Activated T-cell treated with anti-CD3 and anti-CD28 coated beads for 1 hour (primary cell): ENCODE data around the gene ANO9.

ENCODE experiments used
- DNase-seq: peaks from one replicate; pipeline ENCODE4 v3.0.0-alpha.2; 2020; ENCODE audit warnings: low read depth

ANO9 gene

GRCh38 chr11:441418-442274 is at the start of gene ANO9:
ANO9 (minus strand) TSS chr11:442011; CDS start chr11:441926, 85 bp downstream.
- peak; percentile 46 for DNase-seq

GRCh38 chr11:491358-491757 is 49.5 kb upstream of the ANO9 start:
- no peak for DNase-seq

DNA sequence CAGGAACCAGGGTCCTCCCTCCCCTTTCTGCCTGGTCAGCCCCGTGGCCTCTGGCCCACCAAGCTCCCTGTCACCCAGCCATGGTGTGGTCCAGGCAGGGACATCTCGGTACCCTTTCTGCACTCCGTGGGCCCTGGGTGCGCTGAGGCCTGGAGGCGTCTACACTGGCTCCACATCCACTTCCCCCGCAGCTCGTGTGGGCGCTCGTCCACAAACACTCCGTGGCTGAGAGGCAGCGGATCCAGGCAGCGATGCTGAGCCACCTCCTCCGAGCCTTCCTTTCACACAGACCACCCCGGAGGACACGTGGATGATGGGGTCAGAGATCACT is 49.1 kb upstream of the ANO9 start:
- no peak for DNase-seq

DNA sequence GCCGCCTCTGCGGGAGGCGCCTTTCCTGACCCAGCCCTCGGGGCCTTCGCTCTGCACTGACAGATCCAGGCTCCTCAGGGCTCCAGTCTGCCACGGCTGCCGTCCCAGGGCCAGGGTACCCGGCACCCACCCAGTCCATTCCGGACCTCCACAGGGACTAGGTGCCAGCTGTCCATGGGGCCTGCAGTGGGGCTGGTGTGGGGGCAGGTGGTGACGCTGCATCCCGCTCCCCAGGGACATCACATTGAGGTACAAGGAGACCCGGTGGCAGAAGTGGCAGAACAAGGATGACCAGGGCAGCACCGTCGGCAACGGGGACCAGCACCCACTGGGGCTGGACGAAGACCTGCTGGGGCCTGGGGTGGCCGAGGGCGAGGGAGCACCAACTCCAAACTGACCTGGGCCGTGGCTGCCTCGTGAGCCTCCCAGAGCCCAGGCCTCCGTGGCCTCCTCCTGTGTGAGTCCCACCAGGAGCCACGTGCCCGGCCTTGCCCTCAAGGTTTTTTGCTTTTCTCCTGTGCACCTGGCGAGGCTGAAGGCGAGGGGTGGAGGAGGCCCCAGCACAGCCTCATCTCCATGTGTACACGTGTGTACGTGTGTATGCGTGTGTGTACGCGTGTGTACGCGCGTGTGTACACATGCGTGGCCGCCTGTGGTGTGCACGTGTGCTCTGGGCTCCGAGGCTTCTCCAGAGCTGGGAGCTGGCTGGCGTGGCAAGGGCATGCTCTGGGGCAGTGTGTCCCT is 48.5 kb upstream of the ANO9 start:
- DNase-seq = no peak

GRCh38 chr11:489610-490185 is 47.9 kb upstream of the ANO9 start:
- DNase-seq = no peak

GRCh38 chr11:488992-489391 is 47.2 kb upstream of the ANO9 start:
- no peak for DNase-seq

DNA sequence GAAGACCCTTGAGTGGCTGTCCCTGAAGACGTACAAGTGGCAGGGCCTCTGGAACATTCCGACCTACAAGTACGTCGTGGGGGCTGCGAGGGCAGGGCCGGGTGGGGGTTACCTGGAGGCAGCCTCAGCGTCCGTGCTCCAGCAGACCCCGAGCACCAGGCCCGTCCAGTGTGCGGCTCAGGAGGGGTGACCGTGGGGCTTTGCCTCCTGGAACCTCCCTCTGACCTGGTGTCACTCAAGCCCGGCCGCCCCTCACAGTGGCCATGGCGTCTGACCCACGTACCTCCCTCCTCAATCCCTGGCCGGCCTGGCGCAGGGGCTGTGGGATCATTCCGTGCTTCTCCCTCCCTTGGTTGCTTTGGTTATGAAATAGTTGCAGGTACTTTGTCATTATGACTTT is 46.8 kb upstream of the ANO9 start:
- DNase-seq = no peak

- DNase-seq = no peak
Observed at GRCh38 chr11:488062-488461, 46.3 kb upstream of the ANO9 start.

- DNase-seq = no peak
Observed at GRCh38 chr11:487571-488021, 45.8 kb upstream of the ANO9 start.

DNA sequence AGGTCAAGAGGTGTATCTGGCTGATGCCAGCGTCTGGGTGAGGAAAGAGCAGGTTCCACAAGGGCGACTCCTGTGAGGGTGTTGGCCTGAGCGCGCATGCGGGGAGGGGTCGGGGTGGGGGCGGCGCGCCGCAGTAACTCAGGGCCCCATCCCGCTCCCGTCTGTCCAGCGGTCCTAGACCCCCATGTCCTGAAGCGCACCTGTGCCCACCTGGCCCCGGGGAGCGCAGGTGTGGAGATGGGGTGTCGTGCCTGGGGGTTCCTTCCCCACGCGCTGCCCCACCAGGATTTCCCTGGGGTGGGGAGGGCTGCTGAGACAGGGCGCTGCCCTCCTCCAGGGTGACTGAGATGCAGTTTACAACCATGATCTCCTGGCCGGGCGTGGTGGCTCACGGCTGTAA is 44.4 kb upstream of the ANO9 start:
- DNase-seq = no peak

DNA sequence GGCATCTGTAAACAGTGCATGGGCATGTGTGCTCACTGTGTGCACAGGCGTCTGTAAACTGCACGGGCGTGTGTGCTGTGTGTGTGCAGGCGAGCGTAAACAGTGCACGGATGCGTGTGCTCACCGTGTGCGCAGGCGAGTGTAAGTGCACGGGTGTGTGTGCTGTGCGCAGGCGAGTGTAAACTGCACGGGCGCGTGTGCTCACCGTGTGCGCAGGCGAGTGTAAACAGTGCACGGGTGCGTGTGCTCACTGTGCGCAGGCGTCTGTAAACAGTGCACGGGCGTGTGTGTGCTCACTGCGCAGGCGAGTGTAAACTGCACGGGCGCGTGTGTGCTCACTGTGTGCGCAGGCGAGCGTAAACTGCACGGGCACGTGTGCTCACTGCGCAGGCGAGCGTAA is 42.8 kb upstream of the ANO9 start:
- DNase-seq = no peak

- no peak for DNase-seq
Observed at GRCh38 chr11:479311-479710, 37.5 kb upstream of the ANO9 start.

- DNase-seq = no peak
Observed at GRCh38 chr11:477052-477715, 35.4 kb upstream of the ANO9 start.

GRCh38 chr11:476416-476815 is 34.6 kb upstream of the ANO9 start:
- DNase-seq = no peak

DNA sequence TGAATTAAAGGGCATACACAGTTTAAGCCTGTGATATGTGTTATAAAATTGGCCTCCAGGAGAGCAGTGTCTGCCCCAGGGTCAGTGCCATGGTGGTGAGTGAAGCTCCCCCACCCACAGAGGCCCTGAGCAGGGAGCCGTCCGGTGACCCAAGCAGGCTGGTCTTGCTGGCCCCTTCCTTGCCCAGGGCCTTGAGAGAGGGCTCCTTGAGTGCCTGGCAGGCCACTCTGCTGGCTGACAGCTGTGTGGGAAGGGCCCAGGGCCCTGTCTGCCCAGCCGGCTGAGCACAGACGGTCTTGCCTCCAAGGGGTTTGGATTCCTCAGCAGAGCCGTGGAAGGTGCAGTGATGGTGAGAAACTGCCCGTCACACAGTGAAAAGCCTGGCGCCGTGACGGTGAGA is 34.1 kb upstream of the ANO9 start:
- no peak for DNase-seq

DNA sequence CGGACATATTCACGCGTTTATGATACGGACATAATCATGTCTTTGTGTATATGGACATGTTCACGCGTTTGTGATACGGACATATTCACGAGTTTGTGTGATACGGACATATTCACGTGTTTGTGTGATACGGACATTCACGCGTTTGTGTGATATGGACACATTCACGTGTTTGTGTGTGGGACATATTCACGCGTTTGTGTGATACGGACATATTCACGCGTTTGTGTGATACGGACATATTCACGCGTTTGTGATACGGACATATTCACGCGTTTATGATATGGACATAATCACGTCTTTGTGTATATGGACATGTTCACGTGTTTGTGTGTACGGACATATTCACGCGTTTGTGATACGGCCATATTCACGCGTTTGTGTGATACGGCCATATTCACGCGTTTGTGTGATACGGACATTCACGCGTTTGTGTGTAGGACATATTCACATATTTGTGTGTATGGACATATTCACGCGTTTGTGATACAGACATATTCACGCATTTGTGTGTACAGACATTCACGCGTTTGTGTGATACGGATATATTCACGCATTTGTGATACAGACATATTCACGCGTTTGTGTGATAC is 33.2 kb upstream of the ANO9 start:
- no peak for DNase-seq

GRCh38 chr11:473962-474785 is 32.4 kb upstream of the ANO9 start:
- DNase-seq = no peak

DNA sequence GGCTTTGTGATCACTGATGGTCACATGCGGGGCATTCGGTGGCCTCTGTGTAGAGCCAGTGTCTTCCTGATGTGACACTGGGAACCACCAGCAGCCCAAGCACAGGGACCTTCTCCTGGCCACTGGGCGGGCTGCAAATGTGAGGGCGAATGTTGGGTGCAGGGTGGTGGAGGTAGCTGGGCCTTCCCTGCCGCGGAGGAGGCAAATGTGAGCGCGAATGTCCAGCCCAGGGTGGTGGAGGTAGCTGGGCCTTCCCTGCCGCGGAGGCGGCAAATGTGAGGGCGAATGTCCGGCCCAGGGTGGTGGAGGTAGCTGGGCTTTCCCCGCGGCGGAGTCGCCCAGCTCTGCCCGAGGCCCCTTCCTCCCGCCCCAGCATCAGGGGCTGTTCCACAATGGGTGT is 31.6 kb upstream of the ANO9 start:
- no peak for DNase-seq

DNA sequence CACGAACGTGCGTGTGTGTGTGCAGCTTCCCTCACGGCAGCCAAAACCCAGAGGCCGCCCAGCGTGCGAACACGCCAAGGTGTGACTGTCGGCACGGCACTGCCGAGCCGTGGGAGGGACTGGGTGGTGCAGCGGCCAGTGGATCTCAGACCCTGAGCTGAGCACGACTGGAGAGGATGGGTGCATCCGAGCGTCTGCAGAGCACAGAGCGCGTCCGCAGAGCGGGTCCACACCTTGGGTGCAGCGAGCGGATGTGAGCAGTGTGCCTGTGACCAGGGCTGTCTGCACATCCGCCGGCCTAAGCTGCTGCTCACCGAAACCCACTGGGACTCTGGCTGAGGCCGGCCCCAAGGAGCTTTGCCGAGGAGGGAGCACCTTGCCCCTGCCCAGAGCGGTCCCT is 31.0 kb upstream of the ANO9 start:
- no peak for DNase-seq

DNA sequence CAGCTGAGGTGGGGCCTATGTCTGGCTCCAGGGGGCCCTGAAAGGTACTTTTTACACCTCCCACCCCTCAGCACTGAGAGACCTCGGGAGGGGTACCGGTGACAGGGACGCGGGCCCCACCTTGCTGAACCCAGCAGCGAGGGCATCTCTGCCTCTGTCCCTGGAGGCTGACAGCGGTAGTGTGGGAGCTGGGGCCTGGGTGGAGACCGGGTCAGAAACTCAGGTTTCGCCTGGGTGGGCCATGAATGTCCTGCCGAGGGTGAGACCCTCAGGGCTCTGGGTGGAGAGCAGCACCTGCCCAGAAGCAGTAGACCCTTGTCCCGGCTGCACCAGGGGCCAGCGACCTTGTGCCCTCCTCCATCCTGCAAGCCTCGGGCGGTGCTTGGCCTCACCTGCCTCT is 30.5 kb upstream of the ANO9 start:
- no peak for DNase-seq

- no peak for DNase-seq
Observed at GRCh38 chr11:471468-472145, 29.8 kb upstream of the ANO9 start.
